Globus pallidus (tissue), 1 donor: ENCODE data around the gene GFOD2.
A peak's percentile ranks its signal among the peaks of the same experiment; 100 is the strongest.

Experiments used
- DNase-seq: peaks from one replicate; pipeline ENCODE4 v3.0.0-alpha.2; 2015; ENCODE audit warnings: low spot score

The GFOD2 gene

GRCh38 chr16:67672306-67672705, 46.8 kb downstream of the GFOD2 start:
- DNase-seq: no peak

GRCh38 chr16:67669499-67670101, 49.5 kb downstream of the GFOD2 start:
- DNase-seq: no peak

GRCh38 chr16:67668495-67669157, 50.5 kb downstream of the GFOD2 start:
- no peak for DNase-seq

DNA sequence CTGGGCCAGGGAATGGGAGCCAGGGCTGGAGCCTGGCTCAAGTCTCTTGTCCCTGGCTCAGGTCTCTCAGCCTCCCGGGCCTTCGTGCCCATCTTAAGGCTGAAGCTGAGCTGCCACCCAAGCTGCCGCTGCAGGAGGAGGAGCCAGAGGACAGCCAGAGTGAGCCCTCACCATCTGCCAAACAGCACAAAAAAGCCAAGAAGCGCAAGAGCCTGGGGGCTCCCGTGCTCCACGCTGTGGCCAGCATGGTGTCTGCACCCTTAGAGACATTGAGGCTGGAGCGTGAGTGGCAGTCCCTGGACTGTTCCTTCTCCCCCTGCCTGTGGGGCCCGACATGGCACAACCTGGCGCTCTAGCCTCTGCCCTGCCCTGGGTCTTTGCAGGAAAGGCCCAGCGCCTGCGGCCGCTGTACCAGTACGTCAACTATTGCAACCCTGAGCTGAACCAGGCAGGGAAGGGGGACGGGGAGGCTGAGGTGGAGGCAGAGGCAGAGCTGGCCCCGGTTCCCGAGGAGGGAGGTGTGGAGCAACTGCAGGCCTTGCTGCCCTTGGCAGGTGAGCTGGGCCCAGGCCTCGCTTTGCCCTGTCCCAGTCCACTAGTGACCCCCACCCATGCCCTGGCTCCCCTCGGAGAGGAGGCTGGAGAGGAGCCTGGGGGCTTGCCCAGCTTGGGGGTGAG, 51.2 kb downstream of the GFOD2 start:
- peak; percentile 88 for DNase-seq

DNA sequence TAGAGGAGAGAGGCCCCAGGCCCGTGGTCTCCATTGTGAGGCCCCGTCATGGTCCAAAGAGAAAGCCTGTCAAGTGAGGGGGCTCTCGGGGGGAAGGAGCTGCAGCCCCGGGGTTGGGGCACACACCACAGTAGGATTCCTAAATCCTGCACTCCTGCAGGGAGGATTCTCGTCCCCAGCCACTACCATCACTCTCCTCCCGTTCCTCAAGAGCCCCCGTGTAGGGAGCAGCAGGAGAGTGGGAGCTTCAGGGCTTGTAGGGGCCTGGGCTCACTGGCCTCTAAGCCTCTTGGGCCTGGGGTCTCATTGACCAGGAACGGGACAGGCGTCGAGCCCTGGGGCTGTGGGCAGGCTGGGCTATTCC, 51.7 kb downstream of the GFOD2 start:
- no peak for DNase-seq

DNA sequence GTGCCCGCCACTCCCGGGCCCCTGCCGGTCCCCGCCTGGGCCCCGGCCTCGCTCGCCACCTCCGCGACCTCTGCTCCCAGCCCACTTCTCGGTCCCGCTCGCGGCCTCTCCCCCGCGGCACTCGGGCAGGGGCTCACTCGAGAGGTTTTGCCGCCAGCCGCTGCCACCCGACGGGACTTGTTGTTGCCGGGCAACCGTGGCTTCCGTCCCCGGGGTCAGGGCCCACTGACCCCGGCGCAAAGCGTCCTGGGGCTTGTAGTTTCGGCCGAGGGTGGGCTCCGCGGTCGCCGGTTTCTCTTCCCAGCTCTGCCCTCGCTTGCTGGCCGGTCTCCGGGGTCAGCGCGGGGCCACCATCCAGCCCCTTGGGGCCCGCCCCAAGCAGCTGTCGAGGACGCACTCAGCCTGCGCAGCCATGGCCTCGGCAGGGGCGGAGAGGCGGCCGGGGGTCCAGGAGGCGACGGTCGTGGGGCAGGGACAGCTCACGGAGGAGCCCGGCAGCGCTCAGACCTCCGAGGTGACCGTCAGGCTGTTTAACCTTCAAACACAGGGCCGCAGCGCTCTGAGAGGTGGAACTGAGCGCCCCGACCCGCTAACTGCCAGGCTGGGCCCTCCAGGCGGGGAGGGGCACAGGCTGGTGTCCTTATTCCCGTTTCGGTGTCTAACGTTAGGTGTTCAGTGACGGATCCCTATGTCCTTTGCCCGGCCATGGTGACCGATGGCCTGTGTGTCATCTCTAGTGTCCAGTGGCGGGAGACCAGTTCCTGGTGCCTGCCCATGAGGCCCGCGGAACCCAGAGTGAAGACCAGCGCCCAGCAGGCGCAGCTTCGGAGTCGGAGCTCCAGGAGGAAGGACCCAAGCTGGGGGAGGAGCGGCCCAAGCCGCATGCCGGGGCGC, 52.3 kb downstream of the GFOD2 start, which contains the start of the genes C16orf86 and ENKD1:
Gene C16orf86, plus strand, starts transcription at position 256 of the 894 bp plus-strand sequence. Its CDS starts 157 bp downstream, at position 413.
Gene ENKD1, minus strand, starts transcription at position 192 of the 894 bp plus-strand sequence. CDS start 308 bp downstream, outside the sequence.
- peak; percentile 82 for DNase-seq

DNA sequence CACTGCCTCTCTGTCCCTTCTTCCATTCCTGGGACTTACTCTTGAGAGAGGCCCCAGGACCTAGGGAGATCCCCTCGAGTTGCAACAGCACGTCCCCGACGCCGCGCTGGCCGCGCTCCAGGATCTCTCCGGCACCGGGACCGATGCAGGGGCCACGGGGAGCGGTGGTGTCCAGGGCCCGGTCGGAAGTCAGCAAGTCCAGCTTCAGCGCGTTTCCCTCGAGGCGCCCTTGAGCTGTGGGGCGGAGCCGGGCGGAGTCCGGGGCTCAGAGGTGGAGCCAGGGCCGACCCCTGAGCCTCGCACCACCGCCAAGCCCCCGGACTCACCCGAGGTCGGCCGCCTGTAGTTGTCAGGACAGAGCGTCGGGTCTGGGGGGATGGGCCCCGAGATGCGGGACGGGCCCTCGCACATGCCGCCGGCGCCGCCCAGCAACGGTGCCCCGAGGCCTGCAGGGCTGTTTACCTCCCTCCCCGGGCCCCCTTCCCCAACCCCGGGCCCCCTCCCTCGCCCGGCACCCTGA, 53.0 kb downstream of the GFOD2 start:
- DNase-seq: no peak

GRCh38 chr16:67665598-67665997, 53.5 kb downstream of the GFOD2 start:
- DNase-seq: no peak

DNA sequence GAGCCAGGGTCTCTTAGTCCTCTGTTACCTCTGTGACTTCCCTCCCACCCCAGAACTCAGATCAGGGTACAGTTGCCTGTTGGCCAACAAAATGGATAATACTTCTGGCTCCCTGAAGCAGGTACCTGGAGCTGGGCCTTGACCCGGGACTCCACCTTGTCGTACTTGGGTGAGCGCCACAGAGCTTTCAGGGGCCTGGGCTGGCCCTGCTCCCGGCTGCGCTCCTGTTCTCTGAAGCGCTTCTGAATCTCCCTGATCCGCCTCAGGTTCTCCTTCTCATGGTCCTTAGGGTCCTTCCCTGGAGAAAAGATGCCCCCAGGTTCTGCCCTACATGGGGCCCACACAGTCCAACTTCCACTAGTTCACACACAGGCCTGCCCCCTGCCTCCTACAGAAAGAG, 54.2 kb downstream of the GFOD2 start:
- no peak for DNase-seq

GRCh38 chr16:67664258-67664657, 54.9 kb downstream of the GFOD2 start:
- DNase-seq: no peak

GRCh38 chr16:67663877-67664222, 55.3 kb downstream of the GFOD2 start:
- DNase-seq: no peak

- DNase-seq: no peak
Observed at GRCh38 chr16:67663151-67663876, 55.8 kb downstream of the GFOD2 start.

DNA sequence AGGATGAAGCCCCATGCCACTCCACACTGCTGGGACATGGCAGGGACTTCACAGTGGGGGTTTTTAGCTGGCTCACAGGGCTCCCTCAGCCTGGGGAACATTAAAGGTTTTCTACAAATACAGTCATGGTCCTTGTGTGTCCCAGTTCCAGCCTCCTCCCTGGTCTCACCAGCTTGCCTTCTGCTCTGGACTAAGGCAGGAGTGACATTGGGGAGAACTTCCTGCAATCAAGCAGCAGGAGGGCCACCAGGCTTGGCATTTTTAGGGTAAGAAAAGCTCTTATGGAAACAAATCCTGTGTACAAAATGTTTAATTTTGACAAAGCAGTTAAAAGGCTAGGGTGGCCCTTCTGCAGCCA, 56.5 kb downstream of the GFOD2 start:
- no peak for DNase-seq

DNA sequence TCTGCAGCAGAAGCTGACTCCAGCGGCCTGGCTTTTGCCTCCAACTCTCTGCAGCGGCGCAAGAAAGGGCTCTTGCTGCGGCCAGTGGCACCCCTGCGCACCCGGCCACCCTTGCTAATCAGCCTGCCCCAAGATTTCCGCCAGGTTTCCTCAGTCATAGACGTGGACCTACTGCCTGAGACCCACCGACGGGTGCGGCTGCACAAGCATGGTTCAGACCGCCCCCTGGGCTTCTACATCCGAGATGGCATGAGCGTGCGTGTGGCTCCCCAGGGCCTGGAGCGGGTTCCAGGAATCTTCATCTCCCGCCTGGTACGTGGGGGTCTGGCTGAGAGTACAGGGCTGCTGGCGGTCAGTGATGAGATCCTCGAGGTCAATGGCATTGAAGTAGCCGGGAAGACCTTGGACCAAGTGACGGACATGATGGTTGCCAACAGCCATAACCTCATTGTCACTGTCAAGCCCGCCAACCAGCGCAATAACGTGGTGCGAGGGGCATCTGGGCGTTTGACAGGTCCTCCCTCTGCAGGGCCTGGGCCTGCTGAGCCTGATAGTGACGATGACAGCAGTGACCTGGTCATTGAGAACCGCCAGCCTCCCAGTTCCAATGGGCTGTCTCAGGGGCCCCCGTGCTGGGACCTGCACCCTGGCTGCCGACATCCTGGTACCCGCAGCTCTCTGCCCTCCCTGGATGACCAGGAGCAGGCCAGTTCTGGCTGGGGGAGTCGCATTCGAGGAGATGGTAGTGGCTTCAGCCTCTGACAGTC, 57.0 kb downstream of the GFOD2 start:
- no peak for DNase-seq

DNA sequence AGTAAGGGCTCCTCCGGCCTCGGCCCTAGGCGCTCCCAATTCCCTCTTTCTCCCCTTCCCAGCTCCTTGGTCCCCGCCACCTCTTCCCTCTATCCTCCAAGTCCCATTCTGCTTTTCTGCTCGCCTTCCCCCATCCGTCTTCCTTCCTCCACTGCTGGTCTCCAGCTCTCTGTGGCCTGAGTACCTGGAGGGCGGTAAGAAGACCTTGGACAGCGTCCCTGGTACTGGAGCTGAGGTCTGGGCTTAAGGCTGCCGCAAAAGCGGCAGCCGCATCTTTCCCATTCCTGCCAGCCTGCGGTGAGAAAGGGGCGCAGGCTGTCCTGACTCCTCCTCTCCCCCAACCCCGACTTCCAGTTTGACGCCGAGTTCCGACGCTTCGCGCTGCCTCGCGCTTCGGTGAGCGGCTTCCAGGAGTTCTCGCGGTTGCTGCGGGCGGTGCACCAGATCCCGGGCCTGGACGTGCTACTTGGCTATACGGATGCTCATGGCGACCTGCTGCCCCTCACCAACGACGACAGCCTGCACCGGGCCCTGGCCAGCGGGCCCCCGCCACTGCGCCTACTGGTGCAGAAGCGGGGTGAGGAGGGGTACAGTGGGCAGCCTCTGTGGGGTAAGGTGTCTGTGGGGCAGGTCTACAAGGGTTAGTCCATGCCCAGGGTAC, 57.9 kb downstream of the GFOD2 start:
- no peak for DNase-seq

DNA sequence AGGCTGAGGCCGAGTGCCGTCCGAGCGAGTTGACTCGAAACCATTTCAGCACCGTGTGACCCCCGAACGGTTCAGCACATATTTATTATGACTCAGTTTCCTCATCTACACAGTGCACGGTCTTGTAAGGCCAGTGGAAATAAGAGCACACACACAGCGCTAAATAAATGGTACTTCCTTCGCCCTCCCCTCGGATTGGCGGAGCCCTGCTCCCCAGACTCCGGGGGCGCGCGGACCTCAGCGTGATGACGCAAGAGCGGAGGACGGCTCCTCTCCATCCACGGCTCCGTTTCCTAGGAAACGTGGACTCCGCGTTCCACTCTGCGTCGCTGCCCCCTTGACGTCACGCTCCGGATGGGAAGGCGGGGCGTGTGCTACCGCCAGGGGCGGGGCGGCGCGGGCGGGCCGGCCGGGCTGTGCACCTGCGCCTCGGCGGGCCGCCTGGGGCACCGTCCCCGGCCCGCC, 58.5 kb downstream of the GFOD2 start, which contains the start of gene PARD6A:
Gene PARD6A, plus strand, starts transcription at position 397 of the 465 bp plus-strand sequence. CDS start 79 bp downstream, outside the sequence.
- peak; percentile 97 for DNase-seq

DNA sequence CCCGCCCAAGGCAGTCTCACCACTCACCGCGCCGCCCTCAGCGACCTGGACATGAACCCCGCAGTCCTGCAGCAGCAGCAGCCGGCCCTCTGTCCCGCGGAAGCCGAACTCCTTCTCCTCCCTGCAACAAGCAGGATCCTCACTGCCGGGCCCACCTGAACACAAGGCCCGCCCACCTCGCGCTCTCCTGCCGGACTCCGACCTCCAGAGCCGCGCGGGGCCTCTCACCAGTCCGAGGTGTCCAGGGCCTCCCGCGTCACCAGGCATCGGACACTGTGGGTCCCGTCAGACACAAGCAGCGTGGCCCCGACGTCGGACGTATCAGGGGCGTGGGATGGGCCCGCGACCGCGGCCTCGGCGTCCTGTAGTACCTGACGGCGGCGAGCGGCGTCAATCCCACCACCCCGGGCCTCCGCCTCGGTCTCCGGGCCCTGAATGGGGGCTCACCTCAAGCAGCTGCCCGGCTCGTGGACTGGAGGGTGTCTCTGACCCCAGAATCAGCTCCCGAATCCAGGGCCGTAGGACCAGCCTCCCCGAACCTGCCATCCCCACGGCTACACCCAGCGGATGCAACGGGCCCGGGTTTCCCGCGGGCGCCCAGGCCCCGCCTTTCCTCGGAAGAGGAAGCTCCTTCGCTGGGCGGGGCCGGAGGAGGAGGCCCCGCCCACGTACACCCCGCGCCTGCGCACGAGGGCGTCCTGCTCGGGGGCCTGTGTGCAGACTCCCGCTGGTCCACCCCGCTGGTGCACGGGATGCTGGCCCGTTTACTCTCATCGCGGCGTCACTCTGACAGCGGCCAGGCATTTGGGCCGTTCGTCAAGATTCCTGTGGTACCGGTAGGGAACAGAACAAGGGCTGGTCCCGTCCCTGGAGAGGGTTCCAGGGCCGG, 59.2 kb downstream of the GFOD2 start, which contains the start of gene ACD:
Gene ACD, minus strand, starts transcription at position 586 of the 889 bp plus-strand sequence. Its CDS starts 40 bp downstream, at position 546.
- peak; percentile 93 for DNase-seq

DNA sequence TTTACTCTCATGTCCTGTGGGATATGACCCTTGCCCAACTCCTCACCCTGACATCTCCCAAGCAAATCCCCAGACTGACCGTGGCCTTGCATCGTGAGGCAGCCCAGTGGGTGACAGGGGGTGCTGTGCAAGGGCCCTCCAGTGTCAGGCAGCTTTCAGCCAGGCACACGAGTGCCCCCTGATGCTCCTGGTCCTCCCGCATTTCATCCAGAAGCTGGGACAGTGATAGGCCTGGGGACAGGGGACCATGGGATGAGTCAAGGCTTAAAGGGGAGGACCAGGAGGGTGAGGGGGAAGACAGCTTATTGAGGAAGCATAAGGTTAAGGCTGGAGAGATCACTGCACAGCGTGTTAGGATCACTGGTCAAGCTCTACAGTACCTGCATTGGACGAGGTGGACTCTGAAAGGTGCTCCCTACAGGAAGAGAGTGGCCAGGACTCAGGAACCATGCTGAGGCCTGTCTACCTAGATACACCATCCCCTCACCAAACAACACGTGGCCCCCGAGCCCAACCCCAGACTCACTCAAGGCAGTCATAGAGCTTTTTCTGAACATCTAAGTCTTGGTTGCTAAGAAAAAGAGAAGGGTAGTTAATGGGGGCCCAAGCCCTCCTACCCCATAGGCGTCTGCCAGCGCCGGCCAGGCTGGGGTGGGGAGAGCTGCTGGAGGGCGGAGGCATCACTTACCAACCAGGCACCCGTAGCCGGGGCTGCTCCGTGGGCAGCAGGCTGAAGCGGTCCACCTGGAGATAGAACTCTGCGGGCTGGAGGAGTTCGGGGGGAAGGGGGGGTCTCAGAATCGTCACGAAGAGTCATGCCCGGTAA, 60.1 kb downstream of the GFOD2 start:
- no peak for DNase-seq
